T-helper 1 cell treated with Interleukin-12 subunit alpha and Interleukin-12 subunit beta and Interleukin-4 antibody, amounts not matched to agents 30 ng/mL and 1 ng/mL, for 36 hours (primary cell): ENCODE measurements around the gene PLEKHG4. TPM values are rescaled to one million over a fixed set of nuclear protein-coding genes. Genes with fewer than 3 reads are reported as not detected.

Experiments
- intact Hi-C: fragments of 100-400 bp; cut with micrococcal nuclease; formaldehyde crosslinking; loops from one replicate; pipeline ENCODE4 v1.15.1; 2024
- total RNA-seq: library from RNA; stranded (reverse); gene quantifications from 2 replicates; pipeline ENCODE4 v1.2.3, GENCODE V29; 2022

PLEKHG4 gene
- total RNA-seq, 1 donor from 2014 or later = 23.0 TPM

GRCh38 chr16:67312719-67313118, 33.4 kb downstream of the PLEKHG4 start:
- intact Hi-C loops = no loop called here

DNA sequence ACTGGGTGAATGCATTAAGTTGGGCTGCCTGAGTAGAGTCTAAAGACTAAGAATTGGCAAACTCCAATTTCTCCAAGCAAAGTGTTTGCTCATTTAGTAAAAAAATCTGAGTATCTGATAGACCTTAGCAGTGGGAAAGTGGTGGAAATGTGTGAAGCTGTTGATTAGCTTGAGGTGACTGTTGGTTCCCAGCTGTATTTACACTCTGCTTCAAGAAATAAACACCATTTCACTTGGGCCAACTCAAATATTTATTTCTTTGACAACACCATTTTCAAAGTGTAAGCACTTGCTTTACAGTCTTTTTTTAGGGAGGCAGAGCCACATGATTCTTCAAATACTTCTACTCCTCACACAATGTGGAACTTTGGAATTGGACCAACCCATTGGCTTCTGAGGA, 38.5 kb downstream of the PLEKHG4 start:
- intact Hi-C loops = no loop called here

- intact Hi-C loops = no loop called here
Measured at GRCh38 chr16:67326115-67326471, 46.8 kb downstream of the PLEKHG4 start.

GRCh38 chr16:67326472-67327309, 47.4 kb downstream of the PLEKHG4 start, which contains the start of the genes KCTD19 and LRRC36:
TSS of gene KCTD19 (minus strand) at chr16:67326741. CDS start at chr16:67326707, 34 bp downstream.
TSS of gene LRRC36 (plus strand) at chr16:67326815. CDS start at chr16:67326863, 48 bp downstream.
- intact Hi-C loops = no loop called here

- intact Hi-C loops = no loop called here
Measured at GRCh38 chr16:67327743-67328142, 48.4 kb downstream of the PLEKHG4 start.

GRCh38 chr16:67329901-67330300, 50.6 kb downstream of the PLEKHG4 start:
- intact Hi-C loops = no loop called here

DNA sequence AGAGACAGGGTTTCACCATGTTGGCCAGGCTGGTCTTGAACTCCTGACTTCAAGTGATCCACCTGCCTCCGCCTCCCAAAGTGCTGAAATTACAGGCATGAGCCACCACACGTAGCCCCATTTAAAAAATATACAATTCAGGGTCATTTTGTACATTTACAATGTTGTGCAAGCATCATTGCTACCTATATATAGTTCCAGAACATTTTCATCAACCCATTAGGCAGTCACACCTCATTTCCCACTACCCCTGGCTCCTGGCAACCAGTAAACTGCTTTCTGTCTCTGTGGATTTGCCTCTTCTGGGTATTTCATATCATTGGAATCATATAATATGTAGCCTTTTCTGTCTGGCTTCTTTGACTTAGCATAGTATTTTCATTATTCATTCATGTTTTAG, 54.0 kb downstream of the PLEKHG4 start:
- intact Hi-C loops = no loop called here

GRCh38 chr16:67336116-67336515, 56.8 kb downstream of the PLEKHG4 start:
- intact Hi-C loops = no loop called here

GRCh38 chr16:67336648-67337047, 57.3 kb downstream of the PLEKHG4 start:
- intact Hi-C loops = no loop called here

Other genes starting within 250 kb of the PLEKHG4 start
- 19.6 and 19.9 TPM in 2 replicates for gene PHAF1, start 169.6 kb upstream of the PLEKHG4 start, total RNA-seq
- gene B3GNT9, start 128.5 kb upstream of the PLEKHG4 start, total RNA-seq = 15.1 and 16.7 TPM in 2 replicates
- gene TRADD, start 119.6 kb upstream of the PLEKHG4 start, total RNA-seq = 85.9 and 89.9 TPM in 2 replicates
- gene FBXL8, start 119.6 kb upstream of the PLEKHG4 start, total RNA-seq = 54.5 and 57.3 TPM in 2 replicates
- 98.7 and 111 TPM in 2 replicates for gene HSF4, start 114.8 kb upstream of the PLEKHG4 start, total RNA-seq
- gene NOL3, start 109.0 kb upstream of the PLEKHG4 start, total RNA-seq = 49.5 and 53.5 TPM in 2 replicates
- gene MATCAP1, start 95.6 kb upstream of the PLEKHG4 start, total RNA-seq = 79.1 and 79.7 TPM in 2 replicates
- 0.42 and 0.61 TPM in 2 replicates for gene EXOC3L1, start 89.4 kb upstream of the PLEKHG4 start, total RNA-seq
- gene E2F4, start 87.4 kb upstream of the PLEKHG4 start, total RNA-seq = 137 and 146 TPM in 2 replicates
- gene ELMO3, start 80.4 kb upstream of the PLEKHG4 start, total RNA-seq = 8.0 and 8.9 TPM in 2 replicates
- 52.6 and 52.9 TPM in 2 replicates for gene TMEM208, start 52.4 kb upstream of the PLEKHG4 start, total RNA-seq
- 104 and 106 TPM in 2 replicates for gene FHOD1, start 32.1 kb upstream of the PLEKHG4 start, total RNA-seq
- gene SLC9A5, start 30.6 kb upstream of the PLEKHG4 start, total RNA-seq = 3.5 and 3.7 TPM in 2 replicates
- 0.10 TPM in 1 of 2 replicates, not detected in the other for gene KCTD19, start 47.2 kb downstream of the PLEKHG4 start, total RNA-seq
- gene LRRC36, start 47.3 kb downstream of the PLEKHG4 start, total RNA-seq = 0.51 TPM in 1 of 2 replicates, not detected in the other
- not detected in 2 replicates for gene TPPP3, start 114.0 kb downstream of the PLEKHG4 start, total RNA-seq
- gene ZDHHC1, start 136.9 kb downstream of the PLEKHG4 start, total RNA-seq = 0.15 and 0.42 TPM in 2 replicates
- 0.29 TPM in 1 of 2 replicates, not detected in the other for gene HSD11B2, start 151.6 kb downstream of the PLEKHG4 start, total RNA-seq
- gene ATP6V0D1, start 201.6 kb downstream of the PLEKHG4 start, total RNA-seq = 69.7 and 70.7 TPM in 2 replicates
- not detected in 2 replicates for gene AGRP, start 204.0 kb downstream of the PLEKHG4 start, total RNA-seq
- gene RIPOR1, start 249.3 kb downstream of the PLEKHG4 start, total RNA-seq = 47.9 and 52.6 TPM in 2 replicates